Measurements from ENCODE around the gene H2BK1.

DNA sequence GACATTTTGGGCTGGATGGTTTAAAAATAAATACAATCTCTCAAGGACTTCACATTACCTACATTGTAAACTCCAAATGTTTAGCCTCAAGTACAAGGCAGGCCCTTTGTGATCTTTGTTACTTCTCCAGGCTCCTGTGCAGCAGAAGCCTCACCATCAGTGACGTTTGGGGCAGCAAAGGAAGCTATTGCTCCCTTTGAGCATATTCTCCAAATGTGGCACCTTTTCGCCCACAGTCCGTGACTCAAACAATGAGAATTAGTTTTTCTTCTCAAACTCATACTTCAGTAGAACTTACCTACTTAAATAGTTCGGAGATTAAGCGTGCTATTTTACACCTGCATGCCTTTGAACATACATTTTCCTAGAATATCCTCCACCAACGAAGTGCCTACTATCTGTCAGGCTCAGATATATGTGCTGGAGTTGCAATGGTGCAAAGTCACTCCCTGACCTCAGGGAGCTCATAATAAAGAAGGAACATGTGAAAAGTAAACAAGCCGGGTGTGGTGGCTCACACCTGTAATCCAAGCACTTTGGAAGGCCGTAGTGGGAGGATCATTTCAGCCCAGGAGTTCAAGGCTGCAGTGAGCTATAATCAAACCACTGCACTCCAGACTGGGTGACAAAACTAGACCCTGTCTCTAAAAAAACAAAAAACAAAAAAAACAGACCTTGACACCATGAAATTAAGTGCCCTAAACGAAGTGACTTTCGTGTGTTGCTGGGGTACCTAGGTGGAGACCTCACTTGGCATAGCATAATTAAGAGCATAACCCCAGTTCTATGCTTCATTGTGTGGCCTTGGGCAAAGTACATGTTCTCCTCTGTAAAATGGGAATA is 18.0 kb upstream of the H2BK1 start:
- TF ChIP-seq POLR2A (IDR thresholded peaks at IDR 0.05; ENCODE audit: extremely low read depth, insufficient read length): no peak
- TF ChIP-seq, protein P1, sequence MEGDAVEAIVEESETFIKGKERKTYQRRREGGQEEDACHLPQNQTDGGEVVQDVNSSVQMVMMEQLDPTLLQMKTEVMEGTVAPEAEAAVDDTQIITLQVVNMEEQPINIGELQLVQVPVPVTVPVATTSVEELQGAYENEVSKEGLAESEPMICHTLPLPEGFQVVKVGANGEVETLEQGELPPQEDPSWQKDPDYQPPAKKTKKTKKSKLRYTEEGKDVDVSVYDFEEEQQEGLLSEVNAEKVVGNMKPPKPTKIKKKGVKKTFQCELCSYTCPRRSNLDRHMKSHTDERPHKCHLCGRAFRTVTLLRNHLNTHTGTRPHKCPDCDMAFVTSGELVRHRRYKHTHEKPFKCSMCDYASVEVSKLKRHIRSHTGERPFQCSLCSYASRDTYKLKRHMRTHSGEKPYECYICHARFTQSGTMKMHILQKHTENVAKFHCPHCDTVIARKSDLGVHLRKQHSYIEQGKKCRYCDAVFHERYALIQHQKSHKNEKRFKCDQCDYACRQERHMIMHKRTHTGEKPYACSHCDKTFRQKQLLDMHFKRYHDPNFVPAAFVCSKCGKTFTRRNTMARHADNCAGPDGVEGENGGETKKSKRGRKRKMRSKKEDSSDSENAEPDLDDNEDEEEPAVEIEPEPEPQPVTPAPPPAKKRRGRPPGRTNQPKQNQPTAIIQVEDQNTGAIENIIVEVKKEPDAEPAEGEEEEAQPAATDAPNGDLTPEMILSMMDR (IDR thresholded peaks at IDR 0.05; ENCODE audit: low read depth, low read length): no peak
- TF ChIP-seq, protein P2, sequence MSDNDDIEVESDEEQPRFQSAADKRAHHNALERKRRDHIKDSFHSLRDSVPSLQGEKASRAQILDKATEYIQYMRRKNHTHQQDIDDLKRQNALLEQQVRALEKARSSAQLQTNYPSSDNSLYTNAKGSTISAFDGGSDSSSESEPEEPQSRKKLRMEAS (IDR thresholded peaks at IDR 0.05; ENCODE audit: low read depth, low read length): no peak
- no peak for TF ChIP-seq MYC (IDR thresholded peaks at IDR 0.05; ENCODE audit: low read depth, low read length)
